Transverse colon (tissue), 4 donors: Measurements from ENCODE around the gene HBE1. TPM values are rescaled to one million over a fixed set of nuclear protein-coding genes. Genes with fewer than 3 reads are reported as not detected.

ENCODE experiments used
- DNase-seq: peaks from one replicate; pipeline ENCODE4 v3.0.0-alpha.2; 2019
- H3K27ac ChIP-seq, 4 donors: fragments of 200-600 bp; sonication (generic); 2 replicates each; pipeline ENCODE4 v1.5.1; 2016 to 2018; ENCODE audit warnings: inconsistent platforms in 4 of 4
- H3K27me3 ChIP-seq: fragments of 200-600 bp; sonication (generic); 2 replicates; pipeline ENCODE4 v1.5.1; 2017; ENCODE audit warnings: inconsistent platforms
- H3K36me3 ChIP-seq, 4 donors: fragments of 200-600 bp; sonication (generic); 2 replicates each; pipeline ENCODE4 v1.5.1; 2017 to 2019; ENCODE audit warnings: inconsistent platforms in 4 of 4
- H3K4me1 ChIP-seq, 4 donors: fragments of 200-600 bp; sonication (generic); 2 replicates each; pipeline ENCODE4 v1.5.1; 2017 to 2020; ENCODE audit warnings: inconsistent platforms in 4 of 4
- H3K4me3 ChIP-seq, 4 donors: fragments of 200-600 bp; sonication (generic); 1 replicate in 1 of 4; 2 replicates in 3 of 4; pipeline versions ENCODE4 v1.5.1 to v1.6.1; 2017 to 2019; ENCODE audit warnings: inconsistent platforms in 4 of 4
- H3K9me3 ChIP-seq, 2 donors: fragments of 200-600 bp; sonication (generic); 2 replicates each; pipeline ENCODE4 v1.5.1; 2017 to 2019; ENCODE audit warnings: inconsistent platforms in 2 of 2
- EP300 ChIP-seq: sonication (generic); formaldehyde crosslinking; IDR thresholded peaks from one replicate; pipeline ENCODE4 v1.6.1; 2017; ENCODE audit warnings: antibody characterized with exemption, low read depth
- POLR2A ChIP-seq: fragments of 450-650 bp; IDR thresholded peaks from one replicate; pipeline ENCODE4 v1.6.1; 2016; ENCODE audit warnings: antibody characterized with exemption, mild to moderate bottlenecking, moderate library complexity
- POLR2AphosphoS5 ChIP-seq, 3 donors: sonication (generic); formaldehyde crosslinking; IDR thresholded peaks; one replicate each; pipeline ENCODE4 v1.6.1; 2016; ENCODE audit warnings: antibody characterized with exemption in 3 of 3
- WGBS, 2 donors: methylation state at CpG; one replicate each; pipeline ENCODE4 v1.1.5; 2018; ENCODE audit warnings: low coverage in 1 of 2; 5-methylcytosine and 5-hydroxymethylcytosine counted together
- in situ Hi-C, 4 donors: fragments of 200-750 bp; cut with MboI; loops; one replicate each; pipeline versions ENCODE4 v1.15.0 to v1.15.1; 2017; ENCODE audit warnings: low sequenced_read_pairs in 3 of 4, low pct_ligation_motif_present in 1 of 4, low pct_unique_long_range_greater_than_20kb in 1 of 4
- intact Hi-C: fragments of 100-400 bp; cut with DNase I; formaldehyde crosslinking; loops from one replicate; pipeline ENCODE4 v1.15.1; 2023; ENCODE audit warnings: low total_unique reads
- total RNA-seq, 4 donors: library from RNA; depleted of rRNA; stranded (reverse); fragments of >200 nt; gene quantifications; one replicate each; pipeline ENCODE4 v1.1.0, GENCODE V29; 2016
- TF ChIP-seq, protein P1 (sequence below), 5 experiments: fragments of 200-600 bp in 3 of 5; fragments of 450-650 bp in 2 of 5; sonication (generic) in 3 of 5; IDR thresholded peaks; 1 replicate in 2 of 5; 2 replicates in 3 of 5; pipeline ENCODE4 v1.5.1; 2016 to 2017; ENCODE audit warnings: antibody characterized with exemption in 5 of 5, inconsistent platforms in 3 of 5, mild to moderate bottlenecking in 2 of 5, moderate library complexity in 1 of 5

Gene HBE1
- total RNA-seq, 4 donors from 2014 or later, result not detected

GRCh38 chr11:5276697-5277096 lies 7.0 kb upstream of the HBE1 start:
- no peak for DNase-seq
- Histone ChIP-seq H3K27ac (no peak overlapping the region), H3K27me3 (no peaks in the 10 kb centered on the region), H3K9me3 (no peaks in the 10 kb centered on the region), H3K36me3 (no peaks in the 10 kb centered on the region), H3K4me1 (peaks cover 0 to 4% (median 0%) of the 10 kb centered on the region in 4 donors), H3K4me3 (no peak overlapping the region)
- in situ Hi-C loops (no loop called here), intact Hi-C loops (no loop called here)
- no peak for TF ChIP-seq EP300
- no peak for TF ChIP-seq POLR2AphosphoS5 (IDR thresholded peaks at IDR 0.05)
- TF ChIP-seq, protein P1, sequence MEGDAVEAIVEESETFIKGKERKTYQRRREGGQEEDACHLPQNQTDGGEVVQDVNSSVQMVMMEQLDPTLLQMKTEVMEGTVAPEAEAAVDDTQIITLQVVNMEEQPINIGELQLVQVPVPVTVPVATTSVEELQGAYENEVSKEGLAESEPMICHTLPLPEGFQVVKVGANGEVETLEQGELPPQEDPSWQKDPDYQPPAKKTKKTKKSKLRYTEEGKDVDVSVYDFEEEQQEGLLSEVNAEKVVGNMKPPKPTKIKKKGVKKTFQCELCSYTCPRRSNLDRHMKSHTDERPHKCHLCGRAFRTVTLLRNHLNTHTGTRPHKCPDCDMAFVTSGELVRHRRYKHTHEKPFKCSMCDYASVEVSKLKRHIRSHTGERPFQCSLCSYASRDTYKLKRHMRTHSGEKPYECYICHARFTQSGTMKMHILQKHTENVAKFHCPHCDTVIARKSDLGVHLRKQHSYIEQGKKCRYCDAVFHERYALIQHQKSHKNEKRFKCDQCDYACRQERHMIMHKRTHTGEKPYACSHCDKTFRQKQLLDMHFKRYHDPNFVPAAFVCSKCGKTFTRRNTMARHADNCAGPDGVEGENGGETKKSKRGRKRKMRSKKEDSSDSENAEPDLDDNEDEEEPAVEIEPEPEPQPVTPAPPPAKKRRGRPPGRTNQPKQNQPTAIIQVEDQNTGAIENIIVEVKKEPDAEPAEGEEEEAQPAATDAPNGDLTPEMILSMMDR (IDR thresholded peaks at IDR 0.05), result no peak
- TF ChIP-seq POLR2A, result no peak
- WGBS, 2 donors, result 50 to 73% methylated on average over 1 to 2 of the region's 2 CpGs

DNA sequence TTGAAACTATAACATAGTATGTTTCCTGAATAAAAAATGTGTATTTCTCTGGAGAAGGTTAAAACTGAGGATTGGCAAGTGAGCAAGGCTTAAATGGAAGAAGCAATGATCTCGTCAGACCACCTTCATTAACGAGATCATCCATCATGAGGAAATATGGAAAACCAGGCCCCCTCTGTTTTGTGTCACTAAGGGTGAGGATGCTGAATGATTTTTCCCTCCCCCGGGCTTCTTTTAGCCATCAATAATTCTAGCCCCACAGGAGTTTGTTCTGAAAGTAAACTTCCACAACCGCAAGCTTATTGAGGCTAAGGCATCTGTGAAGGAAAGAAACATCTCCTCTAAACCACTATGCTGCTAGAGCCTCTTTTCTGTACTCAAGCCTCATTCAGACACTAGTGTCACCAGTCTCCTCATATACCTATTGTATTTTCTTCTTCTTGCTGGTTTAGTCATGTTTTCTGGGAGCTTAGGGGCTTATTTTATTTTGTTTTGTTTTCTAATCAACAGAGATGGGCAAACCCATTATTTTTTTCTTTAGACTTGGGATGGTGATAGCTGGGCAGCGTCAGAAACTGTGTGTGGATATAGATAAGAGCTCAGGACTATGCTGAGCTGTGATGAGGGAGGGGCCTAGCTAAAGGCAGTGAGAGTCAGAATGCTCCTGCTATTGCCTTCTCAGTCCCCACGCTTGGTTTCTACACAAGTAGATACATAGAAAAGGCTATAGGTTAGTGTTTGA lies 5.8 kb upstream of the HBE1 start:
- no peak for TF ChIP-seq POLR2AphosphoS5 (IDR thresholded peaks at IDR 0.05)
- no peak for TF ChIP-seq POLR2A
- no peak for TF ChIP-seq EP300
- TF ChIP-seq, protein P1 (IDR thresholded peaks at IDR 0.05), result no peak
- Histone ChIP-seq H3K27ac (no peak overlapping the region), H3K27me3 (no peaks in the 10 kb centered on the region), H3K36me3 (no peaks in the 10 kb centered on the region), H3K9me3 (no peaks in the 10 kb centered on the region), H3K4me3 (no peak overlapping the region), H3K4me1 (no peaks in the 10 kb centered on the region)
- in situ Hi-C loops (no loop called here), intact Hi-C loops (no loop called here)
- DNase-seq, result no peak
- WGBS, 2 donors, result 74 to 83% methylated on average over 6 of the region's 6 CpGs

DNA sequence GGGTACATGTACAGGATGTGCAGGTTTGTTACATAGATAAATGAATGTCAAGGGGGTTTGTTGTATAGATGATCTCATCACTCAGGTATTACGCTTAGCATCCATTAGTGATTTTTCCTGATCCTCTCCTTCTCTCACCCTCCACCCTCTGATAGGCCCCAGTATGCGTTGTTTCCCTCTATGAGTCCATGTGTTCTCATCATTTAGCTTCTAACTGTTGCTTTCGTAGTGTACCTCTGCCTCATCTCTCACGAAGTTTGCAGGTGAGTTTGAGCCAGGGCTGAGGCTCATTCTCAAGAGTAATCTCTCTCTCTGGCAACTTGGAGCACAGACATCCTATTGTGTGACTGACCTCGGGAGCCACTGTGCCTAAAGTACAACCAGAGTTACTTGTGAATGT lies 4.7 kb upstream of the HBE1 start:
- Histone ChIP-seq H3K27me3 (no peaks in the 10 kb centered on the region), H3K9me3 (no peaks in the 10 kb centered on the region), H3K36me3 (no peaks in the 10 kb centered on the region), H3K4me1 (no peaks in the 10 kb centered on the region), H3K27ac (no peak overlapping the region), H3K4me3 (no peak overlapping the region)
- no peak for DNase-seq
- in situ Hi-C loops (no loop called here), intact Hi-C loops (no loop called here)
- WGBS, 2 donors, result 74 to 75% methylated on average over 3 to 5 of the region's 5 CpGs
- TF ChIP-seq POLR2A (no peak), EP300 (no peak)

DNA sequence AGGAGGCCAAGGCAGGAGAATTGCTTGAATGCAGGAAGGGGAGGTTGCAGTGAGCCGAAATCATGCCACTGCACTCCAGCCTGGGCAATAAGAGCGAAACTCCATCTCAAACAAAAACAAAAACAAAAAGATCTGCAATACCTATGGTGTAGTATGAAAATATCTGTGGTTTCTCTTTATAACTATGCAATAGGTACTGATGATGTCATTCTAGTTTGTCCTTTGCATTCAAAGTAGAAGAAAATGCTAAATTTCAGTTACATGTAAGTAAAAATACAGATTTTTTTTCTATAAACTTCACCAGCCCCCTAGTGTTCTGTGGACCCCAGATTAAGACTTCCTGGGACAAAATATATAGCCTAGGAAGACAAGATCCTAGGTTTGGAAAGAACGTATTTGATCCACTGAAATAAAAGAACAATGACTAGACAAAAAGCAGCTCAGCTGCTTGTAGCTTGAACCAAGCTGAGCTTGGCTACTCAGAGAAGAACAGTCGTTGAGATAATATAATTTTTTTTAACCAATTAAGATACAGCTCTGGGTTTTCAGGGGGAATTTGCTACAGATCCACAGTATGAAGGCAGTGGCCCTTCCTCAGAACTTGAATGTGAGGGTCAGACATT lies 2.8 kb upstream of the HBE1 start:
- Histone ChIP-seq H3K9me3 (no peaks in the 10 kb centered on the region), H3K27ac (no peak overlapping the region), H3K27me3 (no peaks in the 10 kb centered on the region), H3K4me1 (no peaks in the 10 kb centered on the region), H3K36me3 (no peaks in the 10 kb centered on the region), H3K4me3 (no peak overlapping the region)
- intact Hi-C loops (no loop called here), in situ Hi-C loops (no loop called here)
- 36 to 71% methylated on average over 4 of the region's 4 CpGs for WGBS, 2 donors
- DNase-seq, result no peak
- TF ChIP-seq POLR2AphosphoS5 (IDR thresholded peaks at IDR 0.05) (no peak), POLR2A (no peak), EP300 (no peak)
- TF ChIP-seq, protein P1 (IDR thresholded peaks at IDR 0.05), result no peak
